A673 (cell line): Measurements from ENCODE around the gene PEPD.

Experiments
- CTCF ChIP-seq: fragments of 300-800, 200-600 bp; sonication (generic); conservative IDR thresholded peaks from 2 replicates; pipeline ENCODE4 v1.5.1; 2017; ENCODE audit warnings: low read depth, mild to moderate bottlenecking, antibody characterized with exemption, low read length, moderate library complexity, mixed read lengths
- EZH2 ChIP-seq: fragments of 200-600 bp; sonication (generic); IDR thresholded peaks from 2 replicates; pipeline ENCODE4 v1.6.1; 2017; ENCODE audit warnings: borderline replicate concordance, low read depth, mild to moderate bottlenecking, mixed read lengths, antibody characterized with exemption, low read length; ENCODE audit not compliant: poor library complexity, severe bottlenecking

DNA sequence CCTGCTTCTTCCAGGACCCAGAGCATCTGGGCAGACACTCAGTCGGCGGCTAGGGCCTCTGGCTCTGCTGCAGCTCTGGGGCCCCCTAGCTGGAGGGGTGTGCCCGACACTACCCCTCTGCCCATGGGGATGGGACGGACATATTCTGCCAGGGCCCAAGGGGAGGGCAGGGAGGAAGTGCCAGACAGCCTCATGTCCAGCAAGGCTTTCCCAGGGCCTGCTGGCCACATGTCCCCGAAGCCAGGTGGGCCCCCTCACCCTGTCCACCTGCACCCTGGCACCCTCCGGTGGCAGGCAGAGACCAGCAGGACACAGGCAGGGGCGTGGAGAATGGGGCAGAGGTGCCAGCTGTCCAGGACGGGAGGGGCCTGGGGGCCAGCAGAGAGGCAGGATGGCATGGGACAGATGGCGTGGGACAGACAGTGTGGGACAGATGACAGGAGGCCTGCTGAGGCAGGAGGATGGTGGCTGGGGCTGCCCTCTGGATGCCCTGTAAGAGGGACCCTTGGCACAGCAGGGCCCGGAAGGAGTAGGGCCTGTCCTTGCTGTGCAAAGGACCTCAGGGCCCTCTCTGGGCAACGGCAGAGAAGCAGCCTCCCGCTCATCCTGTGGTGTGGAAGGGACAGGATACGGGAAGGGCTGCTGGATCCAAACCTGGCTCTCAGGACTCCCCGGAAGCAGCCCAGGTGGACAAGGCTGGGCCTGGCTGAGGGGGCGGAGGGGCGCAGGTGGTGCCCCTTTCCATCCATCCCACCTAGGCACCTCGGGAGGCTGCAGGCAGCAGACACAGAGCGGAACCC, 119.0 kb downstream of the PEPD start:
- peak; percentile 27; the same call in 1 of the 2 replicates for TF ChIP-seq CTCF
- TF ChIP-seq EZH2: no peak
